Endothelial cell of umbilical vein (primary cell): Measurements from ENCODE around the gene CMIP. TPM values are rescaled to one million over a fixed set of nuclear protein-coding genes. Genes with fewer than 3 reads are reported as not detected.

Source experiments
- BruUV-seq: library from RNA; stranded (reverse); fragments of 400-500 nt; replicated peaks from 2 replicates; lab custom pipeline; 2021; lab: Mats Ljungman, UMichigan
- CTCF ChIA-PET: fragments of 300-600, 350-600 bp; sonication (Branson Sonifier 250); formaldehyde crosslinking; loops from one replicate; lab custom pipeline; 2021; ENCODE audit warnings: antibody characterized with exemption, inconsistent platforms; lab: Charles Lee
- POLR2A ChIA-PET: fragments of 300-600, 350-600 bp; sonication (Branson Sonifier 250); formaldehyde crosslinking; loops from one replicate; lab custom pipeline; 2021; ENCODE audit warnings: antibody characterized with exemption, inconsistent platforms; lab: Charles Lee
- DNase-seq: peaks from one replicate; pipeline ENCODE4 v3.0.0-alpha.2; 2011; ENCODE audit warnings: low read depth, low spot score
- FAIRE-seq: peaks from 2 replicates; lab custom pipeline; 2011; peaks lifted over from hg19 to GRCh38; lab: Jason Lieb, UNC
- H2AFZ ChIP-seq: 2 replicates; pipeline ENCODE4 v1.6.0; 2012; ENCODE audit warnings: low read depth, low read length, control low read depth, inconsistent platforms
- H3K27ac ChIP-seq: 2 replicates; pipeline ENCODE4 v1.5.1; 2011; ENCODE audit warnings: low read depth, mild to moderate bottlenecking, control low read depth, low read length, moderate library complexity; ENCODE audit not compliant: insufficient read depth
- H3K27me3 ChIP-seq, 2 experiments: 2 replicates each; pipeline versions ENCODE4 v1.6.0 to v1.6.1; 2011; ENCODE audit warnings: low read length in 2 of 2, mixed read lengths in 1 of 2; ENCODE audit not compliant: control insufficient read depth in 2 of 2, insufficient read depth in 2 of 2
- H3K36me3 ChIP-seq, 2 experiments: 2 replicates in 1 of 2; 3 replicates in 1 of 2; pipeline ENCODE4 v1.5.1; 2011; ENCODE audit warnings: low read length in 2 of 2, mild to moderate bottlenecking in 1 of 2, moderate library complexity in 1 of 2; ENCODE audit not compliant: control insufficient read depth in 2 of 2, insufficient read depth in 2 of 2; ENCODE audit errors: extremely low read depth in 1 of 2
- H3K4me1 ChIP-seq: 3 replicates; pipeline ENCODE4 v1.5.1; 2011; ENCODE audit warnings: mild to moderate bottlenecking, low read length; ENCODE audit not compliant: control insufficient read depth, insufficient read depth; ENCODE audit errors: extremely low read depth
- H3K4me2 ChIP-seq: 2 replicates; pipeline ENCODE4 v1.6.1; 2011; ENCODE audit warnings: low read length, control low read depth, mixed read lengths; ENCODE audit not compliant: insufficient read depth
- H3K4me3 ChIP-seq, 3 experiments: fragments of 200-600 bp in 1 of 3; sonication (generic), shearing (Covaris generic) in 1 of 3; replicated peaks in 1 of 3; 2 replicates each; pipeline ENCODE4 v1.5.1; 2011 to 2016; ENCODE audit warnings: control low read depth in 3 of 3, low read length in 3 of 3, mild to moderate bottlenecking in 2 of 3, inconsistent platforms in 1 of 3, low read depth in 1 of 3, moderate library complexity in 1 of 3; ENCODE audit not compliant: insufficient read depth in 1 of 3
- H3K79me2 ChIP-seq: 2 replicates; pipeline ENCODE4 v1.6.0; 2012; ENCODE audit warnings: low read length, inconsistent platforms; ENCODE audit not compliant: control insufficient read depth, insufficient read depth
- H3K9ac ChIP-seq: replicated peaks from 2 replicates; pipeline ENCODE3; 2011; ENCODE audit warnings: low read length, control low read depth; ENCODE audit not compliant: insufficient read depth; ENCODE audit errors: extremely low read depth
- H3K9me1 ChIP-seq: replicated peaks from 3 replicates; pipeline ENCODE4 v1.6.0; 2011; ENCODE audit warnings: mild to moderate bottlenecking, low read length; ENCODE audit not compliant: control insufficient read depth, insufficient read depth; ENCODE audit errors: extremely low read depth
- H3K9me3 ChIP-seq: replicated peaks from 2 replicates; pipeline ENCODE4 v1.5.1; 2012; ENCODE audit warnings: low read length, inconsistent platforms; ENCODE audit not compliant: control insufficient read depth, insufficient read depth
- H4K20me1 ChIP-seq: replicated peaks from 2 replicates; pipeline ENCODE3; 2011; ENCODE audit warnings: mild to moderate bottlenecking, low read length; ENCODE audit not compliant: control insufficient read depth, insufficient read depth; ENCODE audit errors: extremely low read depth
- CTCF ChIP-seq, 2 donors: IDR thresholded peaks; 1 replicate in 1 of 2; 2 replicates in 1 of 2; pipeline ENCODE4 v1.5.1; 2011; ENCODE audit warnings: low read length in 2 of 2, mild to moderate bottlenecking in 2 of 2, moderate library complexity in 2 of 2, control low read depth in 1 of 2, inconsistent platforms in 1 of 2, low read depth in 1 of 2; ENCODE audit not compliant: insufficient read depth in 1 of 2; ENCODE audit errors: extremely low read depth in 1 of 2
- EZH2 ChIP-seq: IDR thresholded peaks from 2 replicates; pipeline ENCODE4 v1.6.1; 2012; ENCODE audit warnings: borderline replicate concordance, low read depth, mild to moderate bottlenecking, moderate library complexity, low read length, inconsistent platforms; ENCODE audit not compliant: severe bottlenecking
- FOS ChIP-seq: IDR thresholded peaks from 2 replicates; pipeline ENCODE4 v1.6.1; 2011; ENCODE audit warnings: mild to moderate bottlenecking, low read length, moderate library complexity, borderline replicate concordance; ENCODE audit not compliant: insufficient read depth
- GATA2 ChIP-seq: IDR thresholded peaks from 2 replicates; pipeline ENCODE4 v1.7.0; 2011; ENCODE audit warnings: low read depth, mild to moderate bottlenecking, moderate library complexity, mixed read lengths, low read length; ENCODE audit not compliant: insufficient read length, insufficient read depth
- JUN ChIP-seq: IDR thresholded peaks from 2 replicates; pipeline ENCODE4 v1.6.1; 2011; ENCODE audit warnings: borderline replicate concordance, low read depth; ENCODE audit not compliant: insufficient read length, insufficient read depth
- MAX ChIP-seq: IDR thresholded peaks from 2 replicates; pipeline ENCODE4 v1.6.1; 2011; ENCODE audit not compliant: insufficient read depth, insufficient read length
- MYC ChIP-seq: IDR thresholded peaks from one replicate; pipeline ENCODE4 v1.6.1; 2011; ENCODE audit warnings: mild to moderate bottlenecking, low read depth, low read length
- POLR2A ChIP-seq: IDR thresholded peaks from 2 replicates; pipeline ENCODE4 v1.6.1; 2012; ENCODE audit warnings: low read depth, mild to moderate bottlenecking, control low read depth, low read length
- POLR2AphosphoS5 ChIP-seq: IDR thresholded peaks from 2 replicates; pipeline ENCODE4 v1.6.1; 2012; ENCODE audit warnings: low read depth, mild to moderate bottlenecking, control low read depth, low read length, moderate library complexity; ENCODE audit not compliant: insufficient read depth
- dilution Hi-C: fragments of 300-500 bp; cut with MboI; formaldehyde crosslinking; loops from one replicate; pipeline ENCODE4 v1.15.0; 2019; ENCODE audit warnings: low sequenced_read_pairs; ENCODE audit not compliant: extremely low pct_ligation_motif_present
- intact Hi-C: fragments of 100-400 bp; cut with micrococcal nuclease; formaldehyde crosslinking; loops from one replicate; pipeline ENCODE4 v1.10.0; 2022
- polyA plus RNA-seq, 4 experiments: library from polyadenylated mRNA; depleted of rRNA in 3 of 4; stranded (reverse) in 3 of 4; unstranded in 1 of 4; fragments of >200 nt; gene quantifications; 2 replicates each; pipeline versions ENCODE4 v1.2.1 to v1.2.3, GENCODE V29; 2011 to 2012; ENCODE audit warnings: missing spikeins in 1 of 4
- total RNA-seq: library from RNA; stranded (reverse); gene quantifications from 2 replicates; pipeline ENCODE4 v1.2.3, GENCODE V29; 2021

The CMIP gene
- total and polyA plus RNA-seq, 2 donors (not counting 3 experiments of a cell fraction or from before 2014, with no cell fraction given) = 29.0 to 101 TPM

DNA sequence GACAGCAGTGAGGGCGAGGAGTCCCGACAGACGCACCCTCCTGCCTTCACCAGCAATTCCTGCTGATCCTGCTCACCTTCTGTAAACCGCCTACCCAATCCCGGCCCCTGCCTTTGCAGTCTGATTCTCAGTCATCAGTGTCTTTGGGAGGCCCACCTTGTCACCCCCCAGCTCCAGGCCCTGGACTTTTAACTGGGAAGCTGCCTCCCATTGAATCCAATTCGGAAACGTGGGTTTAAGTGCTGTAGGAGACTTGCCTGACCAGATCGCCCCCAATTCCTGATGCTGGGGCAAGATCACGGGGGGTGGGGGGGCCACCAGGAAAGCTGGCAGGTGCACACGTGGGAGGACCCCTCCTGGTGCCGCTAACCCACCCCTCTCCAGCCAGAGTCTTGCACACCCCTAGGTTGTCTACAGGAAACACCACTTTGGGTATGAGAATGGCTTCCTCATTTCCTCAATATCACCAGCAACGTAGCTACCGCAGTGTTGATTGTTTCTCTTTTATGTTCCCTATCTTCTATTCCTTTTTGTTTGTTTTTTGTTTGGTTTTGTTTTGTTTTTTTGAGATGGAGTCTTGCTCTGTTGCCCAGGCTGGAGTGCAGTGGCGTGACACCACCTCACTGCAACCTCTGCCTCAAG, 46.6 kb upstream of the CMIP start:
- intact Hi-C loops (no loop called here), dilution Hi-C loops (loop anchor here (25.0 kb wide), 1 partner anchor 339 kb away; no protein-coding TSS in a partner anchor)
- H3K9ac ChIP-seq = no peak overlapping the region
- DNase-seq (no peak), FAIRE-seq (no peak)
- no peak overlapping the region for H3K27ac ChIP-seq
- no TSS peak for BruUV-seq
- H2AFZ ChIP-seq = no peak overlapping the region
- no peaks in the 10 kb centered on the region for H3K9me3 ChIP-seq
- no peaks in the 10 kb centered on the region for H3K79me2 ChIP-seq
- H3K9me1 ChIP-seq = no peaks in the 10 kb centered on the region
- no peak overlapping the region for H3K4me3 ChIP-seq
- H3K4me1 ChIP-seq = peaks cover 17% of the 10 kb centered on the region
- no peak for TF ChIP-seq FOS
- TF ChIP-seq CTCF (IDR thresholded peaks at IDR 0.05; ENCODE audit: extremely low read depth in 1 of 2, insufficient read depth in 1 of 2, low read depth in 1 of 2, low read length in 2 of 2) = no peak
- TF ChIP-seq POLR2A = no peak
- TF ChIP-seq MYC = no peak
- no peak for TF ChIP-seq JUN
- TF ChIP-seq POLR2AphosphoS5 = no peak
- TF ChIP-seq GATA2 = no peak
- no peak for TF ChIP-seq MAX
- no peak for TF ChIP-seq EZH2
- H3K36me3 ChIP-seq = no peaks in the 10 kb centered on the region
- no peaks in the 10 kb centered on the region for H4K20me1 ChIP-seq
- ChIA-PET POLR2A (no interaction called here), CTCF (no interaction called here)
- H3K27me3 ChIP-seq = no peaks in the 10 kb centered on the region
- no peak overlapping the region for H3K4me2 ChIP-seq
